ENCODE measurements around the gene ELL.
"Not testable (repeated sequence)": the region's sequence is repeated elsewhere in the genome, so short reads cannot be mapped to it uniquely, and the experiment has no call there.

Gene ELL

DNA sequence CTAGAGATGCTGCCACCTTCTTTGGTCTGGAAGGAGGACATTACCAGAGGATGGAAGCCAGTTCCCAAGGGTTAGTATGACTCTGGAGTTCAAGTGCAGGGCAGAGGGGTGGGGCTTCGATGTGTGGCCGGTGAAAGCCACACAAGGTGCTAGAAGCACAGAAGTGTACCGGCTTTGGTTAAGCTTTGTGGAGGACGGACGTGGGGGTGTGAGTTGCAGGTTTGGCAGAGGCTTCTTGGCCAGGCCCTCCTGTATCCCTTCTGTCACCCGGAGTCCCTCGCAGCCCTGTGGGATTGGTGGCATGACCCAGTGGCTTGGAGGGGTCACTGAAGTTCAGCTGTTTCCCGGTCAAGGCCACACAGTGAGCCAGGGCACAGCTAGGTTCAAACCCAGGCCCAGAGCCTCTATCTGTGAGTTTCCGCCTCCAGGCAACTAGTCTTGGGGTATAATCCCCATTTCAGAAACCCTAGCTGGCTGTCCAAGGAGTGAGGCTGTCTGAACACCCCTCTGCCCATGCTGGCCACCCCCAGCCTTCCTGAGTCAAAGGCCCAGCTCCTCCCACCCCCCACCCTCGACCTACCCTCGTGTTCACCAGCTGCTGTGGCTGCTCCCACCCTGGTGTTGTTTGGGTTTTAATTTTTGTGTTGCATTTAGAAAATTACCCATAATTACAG, 107.2 kb downstream of the ELL start:
- no peak overlapping the region for H3K4me3 ChIP-seq (ENCODE audit: insufficient read depth, low read depth, low read length, poor library complexity, severe bottlenecking)

DNA sequence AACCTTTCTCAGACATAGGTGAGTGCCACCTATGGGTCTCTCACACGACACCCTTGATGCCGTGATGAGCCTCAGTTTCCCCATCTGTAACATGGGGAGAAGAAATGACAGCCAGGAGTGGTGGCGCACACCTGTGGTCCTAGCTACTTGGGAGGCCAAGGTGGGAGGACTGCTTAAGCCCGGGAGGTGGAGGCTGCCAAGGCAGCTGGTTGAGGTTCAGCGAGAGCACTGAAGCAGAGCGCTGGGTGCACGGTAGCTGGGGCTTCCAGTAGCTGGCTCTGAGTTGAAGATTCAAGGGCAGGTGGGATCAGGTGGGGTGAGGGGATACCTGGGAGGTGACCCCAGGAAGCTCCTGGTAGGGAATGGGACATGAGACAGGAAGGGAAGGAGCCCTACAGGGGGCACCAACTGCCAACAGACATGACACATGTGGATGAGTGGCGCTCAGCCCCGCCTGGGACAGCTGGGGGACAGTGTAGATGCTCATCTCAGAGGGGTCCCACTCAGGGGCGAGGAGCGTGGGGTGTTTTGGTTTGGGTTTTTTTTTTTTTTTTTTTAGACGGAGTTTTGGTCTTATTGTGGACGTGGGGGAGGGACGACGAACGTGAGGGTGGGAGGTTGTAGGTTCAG, 109.1 kb downstream of the ELL start:
- Histone ChIP-seq H3K27me3 (replicated peaks; ENCODE audit: control insufficient read depth, insufficient read depth, low read length, poor library complexity, severe bottlenecking) (no peaks in the 10 kb centered on the region), H3K4me3 (ENCODE audit: insufficient read depth, low read depth, low read length, poor library complexity, severe bottlenecking) (no peak overlapping the region), H3K36me3 (ENCODE audit: control insufficient read depth, insufficient read depth, low read length) (no peaks in the 10 kb centered on the region), H3K9me3 (ENCODE audit: control insufficient read depth, low read length) (no peaks in the 10 kb centered on the region), H3K4me1 (ENCODE audit: control insufficient read depth, insufficient read depth, low read length, poor library complexity, severe bottlenecking) (peaks cover 35% of the 10 kb centered on the region), H3K27ac (ENCODE audit: insufficient read depth, low read length, poor library complexity, severe bottlenecking) (no peak overlapping the region)
- no peak for DNase-seq

More for the DNA sequence above, 107.2 kb downstream of the ELL start:
- DNase-seq: no peak
- H3K27ac ChIP-seq (ENCODE audit: insufficient read depth, low read length, poor library complexity, severe bottlenecking): no peak overlapping the region
- no peaks in the 10 kb centered on the region for H3K9me3 ChIP-seq (ENCODE audit: control insufficient read depth, low read length)
- no peaks in the 10 kb centered on the region for H3K36me3 ChIP-seq (ENCODE audit: control insufficient read depth, insufficient read depth, low read length)
- no peaks in the 10 kb centered on the region for H3K27me3 ChIP-seq (replicated peaks; ENCODE audit: control insufficient read depth, insufficient read depth, low read length, poor library complexity, severe bottlenecking)
- H3K4me1 ChIP-seq (ENCODE audit: control insufficient read depth, insufficient read depth, low read length, poor library complexity, severe bottlenecking): peaks cover 48% of the 10 kb centered on the region

GRCh38 chr19:18408053-18408476, 113.8 kb downstream of the ELL start:
- H3K4me1 ChIP-seq (ENCODE audit: control insufficient read depth, insufficient read depth, low read length, poor library complexity, severe bottlenecking): no peaks in the 10 kb centered on the region
- no peak overlapping the region for H3K27ac ChIP-seq (ENCODE audit: insufficient read depth, low read length, poor library complexity, severe bottlenecking)
- no peak for DNase-seq
- H3K36me3 ChIP-seq (ENCODE audit: control insufficient read depth, insufficient read depth, low read length): no peaks in the 10 kb centered on the region
- no peaks in the 10 kb centered on the region for H3K27me3 ChIP-seq (replicated peaks; ENCODE audit: control insufficient read depth, insufficient read depth, low read length, poor library complexity, severe bottlenecking)
- no peak overlapping the region for H3K4me3 ChIP-seq (ENCODE audit: insufficient read depth, low read depth, low read length, poor library complexity, severe bottlenecking)
- no peaks in the 10 kb centered on the region for H3K9me3 ChIP-seq (ENCODE audit: control insufficient read depth, low read length)

DNA sequence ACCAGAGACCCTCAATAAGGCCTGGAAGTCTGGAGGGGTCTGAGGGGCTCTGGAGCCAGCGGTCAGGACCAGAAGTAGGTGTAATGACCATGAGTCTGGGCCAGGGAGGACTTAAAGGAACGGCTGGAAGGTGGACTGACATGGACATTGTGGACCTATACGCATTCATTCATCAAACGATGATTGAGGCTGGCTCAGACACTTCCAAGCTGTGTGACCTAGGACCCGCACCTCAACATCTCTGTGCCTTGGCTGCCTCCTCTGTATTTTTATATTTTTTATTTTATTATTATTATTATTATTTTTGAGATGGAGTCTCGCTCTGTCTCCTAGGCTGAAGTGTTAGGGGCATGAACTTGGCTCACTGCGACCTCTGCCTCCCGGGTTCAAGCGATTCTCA, 115.1 kb downstream of the ELL start:
- H3K4me1 ChIP-seq (ENCODE audit: control insufficient read depth, insufficient read depth, low read length, poor library complexity, severe bottlenecking): no peaks in the 10 kb centered on the region
- H3K9me3 ChIP-seq (ENCODE audit: control insufficient read depth, low read length): no peaks in the 10 kb centered on the region
- H3K36me3 ChIP-seq (ENCODE audit: control insufficient read depth, insufficient read depth, low read length): no peaks in the 10 kb centered on the region
- no peak for DNase-seq
- H3K27ac ChIP-seq (ENCODE audit: insufficient read depth, low read length, poor library complexity, severe bottlenecking): no peak overlapping the region
- H3K4me3 ChIP-seq (ENCODE audit: insufficient read depth, low read depth, low read length, poor library complexity, severe bottlenecking): no peak overlapping the region
- no peaks in the 10 kb centered on the region for H3K27me3 ChIP-seq (replicated peaks; ENCODE audit: control insufficient read depth, insufficient read depth, low read length, poor library complexity, severe bottlenecking)

DNA sequence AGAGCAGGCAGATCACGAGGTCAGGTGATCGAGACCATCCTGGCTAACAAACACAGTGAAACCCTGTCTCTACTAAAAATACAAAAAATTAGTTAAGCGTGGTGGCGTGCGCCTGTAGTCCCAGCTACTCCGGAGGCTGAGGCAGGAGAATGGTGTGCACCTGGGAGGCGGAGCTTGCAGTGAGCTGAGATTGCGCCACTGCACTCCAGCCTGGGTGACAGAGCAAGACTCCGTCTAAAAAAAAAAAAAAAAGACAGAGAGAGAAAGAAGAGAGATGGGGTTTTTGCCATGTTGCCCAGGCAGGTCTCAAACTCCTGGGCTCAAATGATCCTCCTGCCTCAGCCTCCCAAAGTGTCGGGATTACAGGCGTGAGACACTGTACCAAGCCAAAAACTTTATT, 116.1 kb downstream of the ELL start:
- not testable (repeated sequence) for H3K27me3 ChIP-seq (replicated peaks; ENCODE audit: control insufficient read depth, insufficient read depth, low read length, poor library complexity, severe bottlenecking); H3K4me3 ChIP-seq (ENCODE audit: insufficient read depth, low read depth, low read length, poor library complexity, severe bottlenecking); H3K4me1 ChIP-seq (ENCODE audit: control insufficient read depth, insufficient read depth, low read length, poor library complexity, severe bottlenecking); H3K27ac ChIP-seq (ENCODE audit: insufficient read depth, low read length, poor library complexity, severe bottlenecking); H3K36me3 ChIP-seq (ENCODE audit: control insufficient read depth, insufficient read depth, low read length); H3K9me3 ChIP-seq (ENCODE audit: control insufficient read depth, low read length); DNase-seq

DNA sequence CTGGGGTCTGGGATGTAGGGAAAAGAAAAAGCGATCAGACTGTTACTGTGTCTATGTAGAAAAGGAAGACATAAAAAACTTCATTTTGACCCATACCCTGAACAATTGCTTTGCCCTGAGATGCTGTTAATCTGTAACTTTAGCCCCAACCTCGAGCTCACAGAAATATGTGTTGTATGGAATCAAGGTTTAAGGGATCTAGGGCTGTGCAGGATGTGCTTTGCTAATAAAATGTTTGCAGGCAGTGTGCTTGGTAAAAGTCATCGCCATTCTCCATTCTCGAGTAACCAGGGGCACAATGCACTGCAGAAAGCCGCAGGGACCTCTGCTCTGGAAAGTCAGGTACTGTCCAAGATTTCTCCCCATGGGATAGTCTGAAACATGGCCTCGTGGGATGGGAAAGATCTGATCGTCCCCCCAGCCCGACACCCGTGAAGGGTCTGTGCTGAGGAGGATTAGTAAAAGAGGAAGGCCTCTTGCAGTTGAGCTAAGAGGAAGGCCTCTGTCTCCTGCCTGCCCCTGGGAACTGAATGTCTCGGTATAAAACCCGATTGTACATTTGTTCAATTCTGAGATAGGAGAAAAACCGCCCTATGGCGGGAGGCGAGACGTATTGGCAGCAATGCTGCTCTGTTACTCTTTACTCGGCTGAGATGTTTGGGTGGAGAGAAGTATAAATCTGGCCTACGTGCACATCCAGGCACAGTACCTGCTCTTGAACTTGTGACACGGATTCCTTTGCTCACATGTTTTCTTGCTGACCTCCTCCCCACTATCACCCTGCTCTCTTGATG, 119.2 kb downstream of the ELL start:
- not testable (repeated sequence) for H3K4me1 ChIP-seq (ENCODE audit: control insufficient read depth, insufficient read depth, low read length, poor library complexity, severe bottlenecking); H3K4me3 ChIP-seq (ENCODE audit: insufficient read depth, low read depth, low read length, poor library complexity, severe bottlenecking); H3K27ac ChIP-seq (ENCODE audit: insufficient read depth, low read length, poor library complexity, severe bottlenecking); H3K27me3 ChIP-seq (replicated peaks; ENCODE audit: control insufficient read depth, insufficient read depth, low read length, poor library complexity, severe bottlenecking); H3K9me3 ChIP-seq (ENCODE audit: control insufficient read depth, low read length); H3K36me3 ChIP-seq (ENCODE audit: control insufficient read depth, insufficient read depth, low read length); DNase-seq

GRCh38 chr19:18401580-18402112, 120.2 kb downstream of the ELL start:
- no peak overlapping the region for H3K4me3 ChIP-seq (ENCODE audit: insufficient read depth, low read depth, low read length, poor library complexity, severe bottlenecking)
- DNase-seq: no peak
- no peaks in the 10 kb centered on the region for H3K36me3 ChIP-seq (ENCODE audit: control insufficient read depth, insufficient read depth, low read length)
- no peaks in the 10 kb centered on the region for H3K9me3 ChIP-seq (ENCODE audit: control insufficient read depth, low read length)
- peaks cover 8% of the 10 kb centered on the region for H3K27me3 ChIP-seq (replicated peaks; ENCODE audit: control insufficient read depth, insufficient read depth, low read length, poor library complexity, severe bottlenecking)
- H3K4me1 ChIP-seq (ENCODE audit: control insufficient read depth, insufficient read depth, low read length, poor library complexity, severe bottlenecking): peaks cover 8% of the 10 kb centered on the region
- no peak overlapping the region for H3K27ac ChIP-seq (ENCODE audit: insufficient read depth, low read length, poor library complexity, severe bottlenecking)

DNA sequence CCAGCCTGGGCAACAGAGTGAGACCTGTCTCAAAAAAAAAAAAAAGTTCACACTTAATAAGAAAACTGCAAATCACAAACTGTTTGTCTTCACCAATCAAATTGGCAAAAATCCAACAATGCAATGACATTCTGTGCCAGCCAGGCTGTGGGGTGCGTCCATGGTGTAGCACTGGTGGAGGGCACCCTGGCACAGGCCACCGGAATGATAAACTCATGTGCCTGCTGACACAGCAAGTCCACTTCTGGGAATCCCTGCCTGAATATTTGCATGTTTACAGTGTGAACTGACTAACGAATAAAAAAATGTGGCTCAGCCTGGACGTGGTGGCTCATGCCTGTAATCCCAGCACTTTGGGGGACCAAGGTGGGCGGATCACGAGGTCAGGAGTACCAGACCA, 122.9 kb downstream of the ELL start:
- Histone ChIP-seq H3K36me3 (ENCODE audit: control insufficient read depth, insufficient read depth, low read length) (no peaks in the 10 kb centered on the region), H3K9me3 (ENCODE audit: control insufficient read depth, low read length) (no peaks in the 10 kb centered on the region), H3K4me3 (ENCODE audit: insufficient read depth, low read depth, low read length, poor library complexity, severe bottlenecking) (no peak overlapping the region), H3K27me3 (replicated peaks; ENCODE audit: control insufficient read depth, insufficient read depth, low read length, poor library complexity, severe bottlenecking) (peaks cover 8% of the 10 kb centered on the region), H3K27ac (ENCODE audit: insufficient read depth, low read length, poor library complexity, severe bottlenecking) (no peak overlapping the region), H3K4me1 (ENCODE audit: control insufficient read depth, insufficient read depth, low read length, poor library complexity, severe bottlenecking) (peaks cover 8% of the 10 kb centered on the region)
- no peak for DNase-seq

DNA sequence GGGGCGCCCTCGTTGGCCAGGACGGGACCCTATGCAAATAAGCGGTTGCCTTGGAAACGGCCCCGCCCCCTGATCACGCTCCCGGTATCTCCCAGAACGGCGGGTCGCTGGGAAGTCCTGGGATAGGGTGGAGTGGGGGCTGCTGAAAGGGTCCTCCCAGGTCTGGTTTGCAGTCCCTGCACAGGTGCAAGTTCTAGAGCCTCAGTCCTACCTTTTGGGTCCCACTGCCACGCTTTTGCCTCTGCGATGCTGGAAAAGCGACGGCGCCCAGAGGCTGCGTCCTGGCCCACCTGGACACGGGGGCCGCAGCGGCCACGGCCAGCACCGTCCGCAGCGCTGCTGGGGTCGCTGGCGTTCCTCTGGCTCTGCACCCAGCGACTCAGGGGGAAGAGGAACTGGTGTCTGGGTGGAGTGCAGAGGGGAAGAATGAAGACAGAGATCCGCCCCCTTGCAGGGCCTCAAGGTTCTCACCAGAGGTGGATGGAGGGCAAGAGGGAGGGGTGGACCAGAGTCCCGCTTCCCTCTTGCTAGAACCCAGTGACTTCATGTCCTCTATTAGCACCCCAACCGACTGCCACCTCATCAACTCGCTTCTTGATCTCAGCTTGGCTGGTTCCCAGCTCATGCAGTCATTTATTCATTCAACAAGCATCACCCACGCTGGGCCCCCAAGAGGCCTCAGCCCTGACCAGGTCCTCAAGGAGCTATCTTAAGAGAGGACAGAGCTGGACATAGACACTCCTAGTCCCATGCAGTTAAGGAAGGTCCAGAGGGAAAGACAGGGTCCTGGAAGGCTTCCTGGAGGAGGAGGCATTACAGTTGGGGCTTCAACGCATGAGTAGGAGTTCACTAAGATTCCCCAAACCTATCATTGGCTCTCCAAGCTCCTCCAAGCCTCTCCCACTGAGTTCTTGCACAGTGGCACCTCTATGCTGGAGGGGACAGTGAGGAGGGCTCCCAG, 124.3 kb downstream of the ELL start, which contains the start of gene LRRC25:
Gene LRRC25, minus strand, starts transcription at position 381 of the 961 bp plus-strand sequence. CDS start 659 bp downstream, outside the sequence.
- Histone ChIP-seq H3K27ac (ENCODE audit: insufficient read depth, low read length, poor library complexity, severe bottlenecking) (no peak within 1 kb of the TSS), H3K27me3 (replicated peaks; ENCODE audit: control insufficient read depth, insufficient read depth, low read length, poor library complexity, severe bottlenecking) (peaks cover 8% of the 10 kb centered on the region), H3K4me1 (ENCODE audit: control insufficient read depth, insufficient read depth, low read length, poor library complexity, severe bottlenecking) (peaks cover 8% of the 10 kb centered on the region), H3K36me3 (ENCODE audit: control insufficient read depth, insufficient read depth, low read length) (no peaks in the 10 kb centered on the region), H3K9me3 (ENCODE audit: control insufficient read depth, low read length) (no peaks in the 10 kb centered on the region), H3K4me3 (ENCODE audit: insufficient read depth, low read depth, low read length, poor library complexity, severe bottlenecking) (no peak within 1 kb of the TSS)
- DNase-seq: no peak

All from effector memory CD4-positive, alpha-beta T cell (primary cell).